ENCODE results near the gene PALLD.

PALLD gene

DNA sequence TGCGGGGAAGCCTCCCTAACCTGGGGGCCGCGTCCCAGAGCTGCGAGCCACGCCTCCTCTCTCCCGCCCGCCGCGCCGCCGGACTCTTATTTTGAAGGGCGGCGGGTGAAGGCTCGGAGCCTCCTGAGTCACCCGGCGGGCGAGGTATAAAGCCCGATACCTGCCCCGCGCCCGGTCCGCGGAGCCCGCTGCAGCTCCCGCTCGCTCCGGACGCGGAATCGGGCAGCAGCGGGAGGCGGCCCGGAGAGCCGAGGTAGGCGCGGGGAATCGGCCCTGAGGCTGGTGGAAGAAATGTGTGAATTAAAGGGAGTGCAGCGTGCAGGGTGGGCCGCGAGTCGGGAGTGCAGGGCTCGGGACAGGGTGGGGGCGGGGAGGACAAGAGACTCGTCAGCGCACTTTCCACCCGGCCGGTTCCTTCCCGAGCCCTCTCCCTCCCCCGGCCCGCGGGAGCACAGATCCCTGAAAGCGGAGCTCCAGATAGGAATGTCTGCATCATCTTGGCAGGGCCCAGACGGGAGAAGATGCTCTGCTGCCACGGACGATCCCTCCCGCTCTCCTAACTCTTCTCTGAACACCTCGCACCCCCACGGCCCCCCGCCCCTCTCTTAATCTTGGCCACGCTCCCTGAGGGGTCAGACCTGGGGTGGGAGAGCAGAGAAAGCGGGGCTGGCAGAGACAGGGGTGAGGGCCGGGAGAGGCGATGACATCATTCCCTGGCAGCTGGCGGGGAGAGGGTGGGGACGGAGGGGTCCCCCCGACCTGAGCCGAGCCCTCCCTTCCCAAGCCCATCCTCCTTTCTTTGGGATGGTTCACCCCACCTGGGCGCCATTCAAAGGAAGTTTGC is 335.3 kb downstream of the PALLD start (continued):
- TF ChIP-seq MYNN (tag by site-specific recombination; IDR thresholded peaks at IDR 0.05; ENCODE audit: borderline replicate concordance) = peak; percentile 100
- no peak for TF ChIP-seq ZNF830 (tag by site-specific recombination; IDR thresholded peaks at IDR 0.05; ENCODE audit: low read depth)
- TF ChIP-seq, protein P1, sequence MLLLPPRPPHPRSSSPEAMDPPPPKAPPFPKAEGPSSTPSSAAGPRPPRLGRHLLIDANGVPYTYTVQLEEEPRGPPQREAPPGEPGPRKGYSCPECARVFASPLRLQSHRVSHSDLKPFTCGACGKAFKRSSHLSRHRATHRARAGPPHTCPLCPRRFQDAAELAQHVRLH (tag by site-specific recombination; IDR thresholded peaks at IDR 0.05) = no peak
- no peak for TF ChIP-seq ZNF555 (tag by site-specific recombination; conservative IDR thresholded peaks at IDR 0.05)
- no peak for TF ChIP-seq ZNF623 (tag by site-specific recombination; IDR thresholded peaks at IDR 0.05)
- TF ChIP-seq, protein P2, sequence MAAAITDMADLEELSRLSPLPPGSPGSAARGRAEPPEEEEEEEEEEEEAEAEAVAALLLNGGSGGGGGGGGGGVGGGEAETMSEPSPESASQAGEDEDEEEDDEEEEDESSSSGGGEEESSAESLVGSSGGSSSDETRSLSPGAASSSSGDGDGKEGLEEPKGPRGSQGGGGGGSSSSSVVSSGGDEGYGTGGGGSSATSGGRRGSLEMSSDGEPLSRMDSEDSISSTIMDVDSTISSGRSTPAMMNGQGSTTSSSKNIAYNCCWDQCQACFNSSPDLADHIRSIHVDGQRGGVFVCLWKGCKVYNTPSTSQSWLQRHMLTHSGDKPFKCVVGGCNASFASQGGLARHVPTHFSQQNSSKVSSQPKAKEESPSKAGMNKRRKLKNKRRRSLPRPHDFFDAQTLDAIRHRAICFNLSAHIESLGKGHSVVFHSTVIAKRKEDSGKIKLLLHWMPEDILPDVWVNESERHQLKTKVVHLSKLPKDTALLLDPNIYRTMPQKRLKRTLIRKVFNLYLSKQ (tag by site-specific recombination; IDR thresholded peaks at IDR 0.05; ENCODE audit: borderline replicate concordance) = no peak
- TF ChIP-seq IKZF3 (tag by site-specific recombination; IDR thresholded peaks at IDR 0.05) = 0 out of 2 replicates have a peak, but pooled peaks have one; percentile 10
- no peak for TF ChIP-seq ZNF248 (tag by site-specific recombination; IDR thresholded peaks at IDR 0.05)
- TF ChIP-seq, protein P3, sequence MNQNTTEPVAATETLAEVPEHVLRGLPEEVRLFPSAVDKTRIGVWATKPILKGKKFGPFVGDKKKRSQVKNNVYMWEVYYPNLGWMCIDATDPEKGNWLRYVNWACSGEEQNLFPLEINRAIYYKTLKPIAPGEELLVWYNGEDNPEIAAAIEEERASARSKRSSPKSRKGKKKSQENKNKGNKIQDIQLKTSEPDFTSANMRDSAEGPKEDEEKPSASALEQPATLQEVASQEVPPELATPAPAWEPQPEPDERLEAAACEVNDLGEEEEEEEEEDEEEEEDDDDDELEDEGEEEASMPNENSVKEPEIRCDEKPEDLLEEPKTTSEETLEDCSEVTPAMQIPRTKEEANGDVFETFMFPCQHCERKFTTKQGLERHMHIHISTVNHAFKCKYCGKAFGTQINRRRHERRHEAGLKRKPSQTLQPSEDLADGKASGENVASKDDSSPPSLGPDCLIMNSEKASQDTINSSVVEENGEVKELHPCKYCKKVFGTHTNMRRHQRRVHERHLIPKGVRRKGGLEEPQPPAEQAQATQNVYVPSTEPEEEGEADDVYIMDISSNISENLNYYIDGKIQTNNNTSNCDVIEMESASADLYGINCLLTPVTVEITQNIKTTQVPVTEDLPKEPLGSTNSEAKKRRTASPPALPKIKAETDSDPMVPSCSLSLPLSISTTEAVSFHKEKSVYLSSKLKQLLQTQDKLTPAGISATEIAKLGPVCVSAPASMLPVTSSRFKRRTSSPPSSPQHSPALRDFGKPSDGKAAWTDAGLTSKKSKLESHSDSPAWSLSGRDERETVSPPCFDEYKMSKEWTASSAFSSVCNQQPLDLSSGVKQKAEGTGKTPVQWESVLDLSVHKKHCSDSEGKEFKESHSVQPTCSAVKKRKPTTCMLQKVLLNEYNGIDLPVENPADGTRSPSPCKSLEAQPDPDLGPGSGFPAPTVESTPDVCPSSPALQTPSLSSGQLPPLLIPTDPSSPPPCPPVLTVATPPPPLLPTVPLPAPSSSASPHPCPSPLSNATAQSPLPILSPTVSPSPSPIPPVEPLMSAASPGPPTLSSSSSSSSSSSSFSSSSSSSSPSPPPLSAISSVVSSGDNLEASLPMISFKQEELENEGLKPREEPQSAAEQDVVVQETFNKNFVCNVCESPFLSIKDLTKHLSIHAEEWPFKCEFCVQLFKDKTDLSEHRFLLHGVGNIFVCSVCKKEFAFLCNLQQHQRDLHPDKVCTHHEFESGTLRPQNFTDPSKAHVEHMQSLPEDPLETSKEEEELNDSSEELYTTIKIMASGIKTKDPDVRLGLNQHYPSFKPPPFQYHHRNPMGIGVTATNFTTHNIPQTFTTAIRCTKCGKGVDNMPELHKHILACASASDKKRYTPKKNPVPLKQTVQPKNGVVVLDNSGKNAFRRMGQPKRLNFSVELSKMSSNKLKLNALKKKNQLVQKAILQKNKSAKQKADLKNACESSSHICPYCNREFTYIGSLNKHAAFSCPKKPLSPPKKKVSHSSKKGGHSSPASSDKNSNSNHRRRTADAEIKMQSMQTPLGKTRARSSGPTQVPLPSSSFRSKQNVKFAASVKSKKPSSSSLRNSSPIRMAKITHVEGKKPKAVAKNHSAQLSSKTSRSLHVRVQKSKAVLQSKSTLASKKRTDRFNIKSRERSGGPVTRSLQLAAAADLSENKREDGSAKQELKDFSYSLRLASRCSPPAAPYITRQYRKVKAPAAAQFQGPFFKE (tag by site-specific recombination; IDR thresholded peaks at IDR 0.05; ENCODE audit: borderline replicate concordance) = no peak
- peak; percentile 86 for TF ChIP-seq KLF9 (tag by site-specific recombination; IDR thresholded peaks at IDR 0.05; ENCODE audit: low read depth)
- TF ChIP-seq, protein P4, sequence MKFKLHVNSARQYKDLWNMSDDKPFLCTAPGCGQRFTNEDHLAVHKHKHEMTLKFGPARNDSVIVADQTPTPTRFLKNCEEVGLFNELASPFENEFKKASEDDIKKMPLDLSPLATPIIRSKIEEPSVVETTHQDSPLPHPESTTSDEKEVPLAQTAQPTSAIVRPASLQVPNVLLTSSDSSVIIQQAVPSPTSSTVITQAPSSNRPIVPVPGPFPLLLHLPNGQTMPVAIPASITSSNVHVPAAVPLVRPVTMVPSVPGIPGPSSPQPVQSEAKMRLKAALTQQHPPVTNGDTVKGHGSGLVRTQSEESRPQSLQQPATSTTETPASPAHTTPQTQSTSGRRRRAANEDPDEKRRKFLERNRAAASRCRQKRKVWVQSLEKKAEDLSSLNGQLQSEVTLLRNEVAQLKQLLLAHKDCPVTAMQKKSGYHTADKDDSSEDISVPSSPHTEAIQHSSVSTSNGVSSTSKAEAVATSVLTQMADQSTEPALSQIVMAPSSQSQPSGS (tag by site-specific recombination; IDR thresholded peaks at IDR 0.05; ENCODE audit: low read depth) = peak; percentile 91
- no peak for TF ChIP-seq ZNF211 (tag by site-specific recombination; IDR thresholded peaks at IDR 0.05; ENCODE audit: low read depth)
- TF ChIP-seq ZNF677 (tag by site-specific recombination; IDR thresholded peaks at IDR 0.05) = no peak
- peak; percentile 74 for TF ChIP-seq ZNF600 (tag by site-specific recombination; IDR thresholded peaks at IDR 0.05)
- TF ChIP-seq MZF1 (tag by site-specific recombination; IDR thresholded peaks at IDR 0.05; ENCODE audit: borderline replicate concordance) = no peak
- TF ChIP-seq, protein P5, sequence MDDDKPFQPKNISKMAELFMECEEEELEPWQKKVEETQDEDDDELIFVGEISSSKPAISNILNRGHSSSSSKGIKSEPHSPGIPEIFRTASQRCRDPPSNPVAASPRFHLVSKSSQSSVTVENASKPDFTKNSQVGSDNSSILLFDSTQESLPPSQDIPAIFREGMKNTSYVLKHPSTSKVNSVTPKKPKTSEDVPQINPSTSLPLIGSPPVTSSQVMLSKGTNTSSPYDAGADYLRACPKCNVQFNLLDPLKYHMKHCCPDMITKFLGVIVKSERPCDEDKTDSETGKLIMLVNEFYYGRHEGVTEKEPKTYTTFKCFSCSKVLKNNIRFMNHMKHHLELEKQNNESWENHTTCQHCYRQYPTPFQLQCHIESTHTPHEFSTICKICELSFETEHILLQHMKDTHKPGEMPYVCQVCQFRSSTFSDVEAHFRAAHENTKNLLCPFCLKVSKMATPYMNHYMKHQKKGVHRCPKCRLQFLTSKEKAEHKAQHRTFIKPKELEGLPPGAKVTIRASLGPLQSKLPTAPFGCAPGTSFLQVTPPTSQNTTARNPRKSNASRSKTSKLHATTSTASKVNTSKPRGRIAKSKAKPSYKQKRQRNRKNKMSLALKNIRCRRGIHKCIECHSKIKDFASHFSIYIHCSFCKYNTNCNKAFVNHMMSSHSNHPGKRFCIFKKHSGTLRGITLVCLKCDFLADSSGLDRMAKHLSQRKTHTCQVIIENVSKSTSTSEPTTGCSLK (tag by site-specific recombination; IDR thresholded peaks at IDR 0.05) = no peak
- peak; percentile 32; the same call in 1 of the 2 replicates for TF ChIP-seq ZBTB20 (tag by site-specific recombination; IDR thresholded peaks at IDR 0.05)
- TF ChIP-seq ZNF510 (tag by site-specific recombination; IDR thresholded peaks at IDR 0.05; ENCODE audit: insufficient replicate concordance) = no peak
- TF ChIP-seq ZNF140 (tag by site-specific recombination; IDR thresholded peaks at IDR 0.05) = no peak
- TF ChIP-seq ZXDB (tag by site-specific recombination; IDR thresholded peaks at IDR 0.05) = no peak; the same call in 1 of the 2 replicates
- TF ChIP-seq ZNF138 (tag by site-specific recombination; IDR thresholded peaks at IDR 0.05; ENCODE audit: borderline replicate concordance) = no peak
- TF ChIP-seq SCRT1 (tag by site-specific recombination; IDR thresholded peaks at IDR 0.05; ENCODE audit: borderline replicate concordance) = no peak
- no peak for TF ChIP-seq KLF7 (tag by site-specific recombination; IDR thresholded peaks at IDR 0.05; ENCODE audit: borderline replicate concordance)
- no peak for TF ChIP-seq ZNF292 (tag by site-specific recombination; IDR thresholded peaks at IDR 0.05; ENCODE audit: borderline replicate concordance, low read depth)
- TF ChIP-seq, protein P6, sequence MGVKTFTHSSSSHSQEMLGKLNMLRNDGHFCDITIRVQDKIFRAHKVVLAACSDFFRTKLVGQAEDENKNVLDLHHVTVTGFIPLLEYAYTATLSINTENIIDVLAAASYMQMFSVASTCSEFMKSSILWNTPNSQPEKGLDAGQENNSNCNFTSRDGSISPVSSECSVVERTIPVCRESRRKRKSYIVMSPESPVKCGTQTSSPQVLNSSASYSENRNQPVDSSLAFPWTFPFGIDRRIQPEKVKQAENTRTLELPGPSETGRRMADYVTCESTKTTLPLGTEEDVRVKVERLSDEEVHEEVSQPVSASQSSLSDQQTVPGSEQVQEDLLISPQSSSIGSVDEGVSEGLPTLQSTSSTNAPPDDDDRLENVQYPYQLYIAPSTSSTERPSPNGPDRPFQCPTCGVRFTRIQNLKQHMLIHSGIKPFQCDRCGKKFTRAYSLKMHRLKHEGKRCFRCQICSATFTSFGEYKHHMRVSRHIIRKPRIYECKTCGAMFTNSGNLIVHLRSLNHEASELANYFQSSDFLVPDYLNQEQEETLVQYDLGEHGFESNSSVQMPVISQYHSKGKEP (tag by site-specific recombination; IDR thresholded peaks at IDR 0.05) = peak; percentile 45; the same call in 1 of the 2 replicates

Data from HEK293 (cell line).